Panc1 (cell line): ENCODE results near the gene SYCN. TPM values are rescaled to one million over a fixed set of nuclear protein-coding genes. Genes with fewer than 3 reads are reported as not detected.

ENCODE experiments used
- ATAC-seq: fragments of 200-7000 bp; cut with Tn5 transposase; 2 replicates; pipeline ENCODE4 v1.9.1; 2020; ENCODE audit warnings: mild to moderate bottlenecking, moderate library complexity
- BruUV-seq: library from RNA; stranded (reverse); fragments of 400-500 nt; replicated peaks from 2 replicates; lab custom pipeline; 2021; lab: Mats Ljungman, UMichigan
- CTCF ChIA-PET: fragments of 300-600 bp; sonication (Branson Sonifier 250); formaldehyde crosslinking; loops from one replicate; lab custom pipeline; 2022; ENCODE audit warnings: antibody characterized with exemption; lab: Charles Lee
- POLR2A ChIA-PET: fragments of 300-600 bp; sonication (Branson Sonifier 250); formaldehyde crosslinking; loops from one replicate; lab custom pipeline; 2022; ENCODE audit warnings: antibody characterized with exemption; lab: Charles Lee
- DNase-seq: peaks from one replicate; pipeline ENCODE4 v3.0.0-alpha.2; 2010; ENCODE audit warnings: low read depth, low spot score
- H3K27ac ChIP-seq: 2 replicates; pipeline ENCODE4 v1.5.1; 2011; ENCODE audit warnings: mild to moderate bottlenecking, low read length, inconsistent platforms
- H3K27me3 ChIP-seq: fragments of 200-500 bp; sonication (Bioruptor generic); 2 replicates; pipeline ENCODE4 v1.6.0; 2014; ENCODE audit warnings: low read length, inconsistent platforms; ENCODE audit not compliant: control insufficient read depth, insufficient read depth
- H3K36me3 ChIP-seq: fragments of 200-500 bp; sonication (Bioruptor generic); 2 replicates; pipeline ENCODE4 v1.5.1; 2014; ENCODE audit warnings: inconsistent platforms, mild to moderate bottlenecking, low read length, moderate library complexity; ENCODE audit not compliant: control insufficient read depth, insufficient read depth
- H3K4me1 ChIP-seq: 2 replicates; pipeline ENCODE4 v1.5.1; 2011; ENCODE audit warnings: inconsistent platforms, mild to moderate bottlenecking, low read length, moderate library complexity; ENCODE audit not compliant: control insufficient read depth, insufficient read depth
- H3K4me3 ChIP-seq, 2 experiments: 2 replicates each; pipeline ENCODE4 v1.5.1; 2011 to 2012; ENCODE audit warnings: low read depth in 2 of 2, low read length in 2 of 2, mild to moderate bottlenecking in 2 of 2, inconsistent platforms in 1 of 2, moderate library complexity in 1 of 2
- H3K9me3 ChIP-seq: fragments of 200-500 bp; sonication (Bioruptor generic); 2 replicates; pipeline ENCODE4 v1.5.1; 2014; ENCODE audit warnings: low read depth, mild to moderate bottlenecking, inconsistent platforms, low read length, moderate library complexity; ENCODE audit not compliant: control insufficient read depth, insufficient read depth
- POLR2AphosphoS5 ChIP-seq: IDR thresholded peaks from 2 replicates; pipeline ENCODE4 v1.6.1; 2012; ENCODE audit warnings: mild to moderate bottlenecking, low read depth, low read length, moderate library complexity
- SIN3A ChIP-seq: IDR thresholded peaks from 2 replicates; pipeline ENCODE4 v1.6.1; 2012; ENCODE audit warnings: low read depth, mild to moderate bottlenecking, low read length, moderate library complexity, borderline replicate concordance; ENCODE audit not compliant: insufficient read depth
- TCF7L2 ChIP-seq: IDR thresholded peaks from 2 replicates; pipeline ENCODE4 v1.6.1; 2011; ENCODE audit warnings: mild to moderate bottlenecking, low read depth, low read length, inconsistent platforms
- in situ Hi-C: cut with HindIII; loops from 2 replicates; pipeline ENCODE4 v1.10.0; 2016; ENCODE audit warnings: low sequenced_read_pairs, low pct_unique_long_range_greater_than_20kb
- intact Hi-C: fragments of 100-400 bp; cut with micrococcal nuclease; formaldehyde crosslinking; loops from one replicate; pipeline ENCODE4 v1.10.0; 2022; ENCODE audit not compliant: unreplicated experiment
- total RNA-seq: library from RNA; stranded (reverse); gene quantifications from one replicate; pipeline ENCODE4 v1.2.1, GENCODE V29; 2021; ENCODE audit not compliant: unreplicated experiment
- TF ChIP-seq, protein P1 (sequence below), 2 experiments: IDR thresholded peaks; 2 replicates each; pipeline ENCODE4 v1.6.1; 2011 to 2012; ENCODE audit warnings: low read depth in 2 of 2, control low read depth in 1 of 2, low read length in 1 of 2, mild to moderate bottlenecking in 1 of 2, moderate library complexity in 1 of 2; ENCODE audit not compliant: insufficient read depth in 1 of 2
- TF ChIP-seq, protein P2 (sequence below): fragments of 450-650 bp; IDR thresholded peaks from 2 replicates; pipeline ENCODE4 v1.5.1; 2017; ENCODE audit warnings: mild to moderate bottlenecking

The SYCN gene
- total RNA-seq, 1 experiment from 2014 or later: 0.33 TPM

DNA sequence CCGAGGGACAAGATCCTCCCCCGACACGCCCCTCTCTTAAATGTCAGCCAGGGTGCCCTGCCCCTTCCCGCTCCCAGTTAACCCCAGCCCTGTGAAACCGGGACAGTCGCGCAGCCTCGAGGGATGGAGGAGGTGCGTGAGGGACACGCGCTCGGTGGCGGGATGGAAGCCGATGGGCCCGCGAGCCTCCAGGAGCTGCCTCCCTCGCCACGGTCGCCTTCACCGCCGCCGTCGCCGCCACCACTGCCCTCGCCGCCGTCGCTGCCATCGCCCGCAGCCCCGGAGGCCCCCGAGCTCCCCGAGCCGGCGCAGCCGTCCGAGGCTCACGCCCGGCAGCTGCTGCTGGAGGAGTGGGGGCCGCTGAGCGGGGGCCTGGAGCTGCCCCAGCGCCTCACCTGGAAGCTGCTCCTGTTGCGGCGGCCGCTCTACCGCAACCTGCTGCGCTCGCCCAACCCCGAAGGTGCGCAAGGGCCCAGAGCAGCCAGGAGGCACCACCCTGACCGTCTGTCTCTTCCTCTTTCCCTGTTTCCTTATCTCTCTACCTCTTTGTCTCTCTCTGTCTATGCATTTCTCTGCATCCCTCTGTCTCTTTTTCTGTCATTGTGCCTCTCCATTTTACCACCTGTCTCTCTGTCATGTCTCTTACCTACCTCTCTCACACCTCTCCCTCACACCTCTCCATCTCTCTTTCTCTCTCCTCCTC lies 7.1 kb downstream of the SYCN start, which contains the start of gene NCCRP1:
TSS of gene NCCRP1 (plus strand) at position 105 of the 703 bp plus-strand sequence. CDS start at position 124, 19 bp downstream.
- no TSS peak for BruUV-seq
- DNase-seq (no peak), ATAC-seq (peak; percentile 28)
- in situ Hi-C loops (no loop called here), intact Hi-C loops (no loop called here)
- Histone ChIP-seq H3K36me3 (no peaks in the 10 kb centered on the region), H3K4me3 (no peak within 1 kb of the TSS), H3K27ac (no peak within 1 kb of the TSS), H3K27me3 (no peaks in the 10 kb centered on the region), H3K9me3 (no peaks in the 10 kb centered on the region), H3K4me1 (peaks cover 17% of the 10 kb centered on the region)
- TF ChIP-seq, protein P1, sequence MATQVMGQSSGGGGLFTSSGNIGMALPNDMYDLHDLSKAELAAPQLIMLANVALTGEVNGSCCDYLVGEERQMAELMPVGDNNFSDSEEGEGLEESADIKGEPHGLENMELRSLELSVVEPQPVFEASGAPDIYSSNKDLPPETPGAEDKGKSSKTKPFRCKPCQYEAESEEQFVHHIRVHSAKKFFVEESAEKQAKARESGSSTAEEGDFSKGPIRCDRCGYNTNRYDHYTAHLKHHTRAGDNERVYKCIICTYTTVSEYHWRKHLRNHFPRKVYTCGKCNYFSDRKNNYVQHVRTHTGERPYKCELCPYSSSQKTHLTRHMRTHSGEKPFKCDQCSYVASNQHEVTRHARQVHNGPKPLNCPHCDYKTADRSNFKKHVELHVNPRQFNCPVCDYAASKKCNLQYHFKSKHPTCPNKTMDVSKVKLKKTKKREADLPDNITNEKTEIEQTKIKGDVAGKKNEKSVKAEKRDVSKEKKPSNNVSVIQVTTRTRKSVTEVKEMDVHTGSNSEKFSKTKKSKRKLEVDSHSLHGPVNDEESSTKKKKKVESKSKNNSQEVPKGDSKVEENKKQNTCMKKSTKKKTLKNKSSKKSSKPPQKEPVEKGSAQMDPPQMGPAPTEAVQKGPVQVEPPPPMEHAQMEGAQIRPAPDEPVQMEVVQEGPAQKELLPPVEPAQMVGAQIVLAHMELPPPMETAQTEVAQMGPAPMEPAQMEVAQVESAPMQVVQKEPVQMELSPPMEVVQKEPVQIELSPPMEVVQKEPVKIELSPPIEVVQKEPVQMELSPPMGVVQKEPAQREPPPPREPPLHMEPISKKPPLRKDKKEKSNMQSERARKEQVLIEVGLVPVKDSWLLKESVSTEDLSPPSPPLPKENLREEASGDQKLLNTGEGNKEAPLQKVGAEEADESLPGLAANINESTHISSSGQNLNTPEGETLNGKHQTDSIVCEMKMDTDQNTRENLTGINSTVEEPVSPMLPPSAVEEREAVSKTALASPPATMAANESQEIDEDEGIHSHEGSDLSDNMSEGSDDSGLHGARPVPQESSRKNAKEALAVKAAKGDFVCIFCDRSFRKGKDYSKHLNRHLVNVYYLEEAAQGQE (IDR thresholded peaks at IDR 0.05; ENCODE audit: insufficient read depth in 1 of 2, low read depth in 2 of 2, low read length in 1 of 2): no peak
- TF ChIP-seq SIN3A: no peak
- ChIA-PET POLR2A (no interaction called here), CTCF (interaction anchor here (0.6 kb wide), 3 partner anchors 13 to 145 kb away, joined by 3 to 7 read pairs (median 4); partner anchors contain the start of gene SAMD4B)

DNA sequence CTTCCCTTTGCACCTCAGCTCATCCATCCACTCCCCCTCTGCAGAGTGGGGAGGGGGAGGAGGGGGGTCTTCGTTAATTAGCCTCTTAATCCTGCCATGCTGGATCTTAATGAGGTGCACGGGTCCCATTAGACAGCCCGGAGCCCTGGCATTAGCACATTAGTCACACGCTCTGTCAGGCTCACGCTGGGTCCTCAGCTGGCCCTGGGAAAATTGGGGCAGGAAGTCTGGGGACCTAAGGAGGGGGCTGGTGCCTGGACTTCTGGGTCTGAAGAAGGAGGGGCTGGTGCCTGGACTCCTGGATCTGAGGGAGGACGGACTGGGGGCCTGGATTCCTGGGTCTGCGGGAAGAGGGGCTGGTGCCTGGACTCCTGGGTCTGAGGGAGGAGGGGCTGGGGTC lies 7.7 kb downstream of the SYCN start:
- DNase-seq (no peak), ATAC-seq (peak; percentile 15; the same call in 1 of the 2 replicates)
- H3K4me1 ChIP-seq: peaks cover 12% of the 10 kb centered on the region
- ChIA-PET CTCF (interaction anchor here (0.5 to 1.0 kb wide), 3 partner anchors 74 to 1109 kb away, joined by 3 to 5 read pairs (median 4); no protein-coding TSS in a partner anchor), POLR2A (no interaction called here)
- intact Hi-C loops (no loop called here), in situ Hi-C loops (no loop called here)
- BruUV-seq: no TSS peak
- no peak overlapping the region for H3K4me3 ChIP-seq
- no peaks in the 10 kb centered on the region for H3K27me3 ChIP-seq
- no peaks in the 10 kb centered on the region for H3K9me3 ChIP-seq
- H3K27ac ChIP-seq: no peak overlapping the region
- no peaks in the 10 kb centered on the region for H3K36me3 ChIP-seq
- TF ChIP-seq, protein P2, sequence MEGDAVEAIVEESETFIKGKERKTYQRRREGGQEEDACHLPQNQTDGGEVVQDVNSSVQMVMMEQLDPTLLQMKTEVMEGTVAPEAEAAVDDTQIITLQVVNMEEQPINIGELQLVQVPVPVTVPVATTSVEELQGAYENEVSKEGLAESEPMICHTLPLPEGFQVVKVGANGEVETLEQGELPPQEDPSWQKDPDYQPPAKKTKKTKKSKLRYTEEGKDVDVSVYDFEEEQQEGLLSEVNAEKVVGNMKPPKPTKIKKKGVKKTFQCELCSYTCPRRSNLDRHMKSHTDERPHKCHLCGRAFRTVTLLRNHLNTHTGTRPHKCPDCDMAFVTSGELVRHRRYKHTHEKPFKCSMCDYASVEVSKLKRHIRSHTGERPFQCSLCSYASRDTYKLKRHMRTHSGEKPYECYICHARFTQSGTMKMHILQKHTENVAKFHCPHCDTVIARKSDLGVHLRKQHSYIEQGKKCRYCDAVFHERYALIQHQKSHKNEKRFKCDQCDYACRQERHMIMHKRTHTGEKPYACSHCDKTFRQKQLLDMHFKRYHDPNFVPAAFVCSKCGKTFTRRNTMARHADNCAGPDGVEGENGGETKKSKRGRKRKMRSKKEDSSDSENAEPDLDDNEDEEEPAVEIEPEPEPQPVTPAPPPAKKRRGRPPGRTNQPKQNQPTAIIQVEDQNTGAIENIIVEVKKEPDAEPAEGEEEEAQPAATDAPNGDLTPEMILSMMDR: no peak
- TF ChIP-seq SIN3A (no peak), POLR2AphosphoS5 (no peak), TCF7L2 (no peak)
- TF ChIP-seq, protein P1 (IDR thresholded peaks at IDR 0.05; ENCODE audit: insufficient read depth in 1 of 2, low read depth in 2 of 2, low read length in 1 of 2): no peak
